Gastrocnemius medialis (tissue), 4 donors: Measurements from ENCODE around the gene CES2. TPM values are rescaled to one million over a fixed set of nuclear protein-coding genes. Genes with fewer than 3 reads are reported as not detected.

Experiments
- ATAC-seq, 2 donors: fragments of 150-250 bp; one replicate each; pipeline ENCODE4 v1.9.1; 2016
- DNase-seq, 2 donors: peaks; one replicate each; pipeline ENCODE4 v3.0.0-alpha.2; 2019
- H3K27ac ChIP-seq, 4 donors: fragments of 200-600 bp; sonication (generic); 1 replicate in 1 of 4; 2 replicates in 3 of 4; pipeline ENCODE4 v1.5.1; 2016 to 2018; ENCODE audit warnings: mild to moderate bottlenecking in 2 of 4, moderate library complexity in 1 of 4
- H3K27me3 ChIP-seq, 3 donors: fragments of 200-600 bp; sonication (generic) in 2 of 3; 1 replicate in 1 of 3; 2 replicates in 2 of 3; pipeline versions ENCODE4 v1.5.1 to v1.6.0; 2016 to 2019; ENCODE audit warnings: mild to moderate bottlenecking in 1 of 3, moderate library complexity in 1 of 3
- H3K36me3 ChIP-seq, 2 donors: fragments of 200-600 bp; sonication (generic) in 1 of 2; one replicate each; pipeline ENCODE4 v1.5.1; 2017 to 2018
- H3K4me1 ChIP-seq, 2 donors: fragments of 200-600 bp; sonication (generic) in 1 of 2; one replicate each; pipeline ENCODE4 v1.5.1; 2016 to 2017; ENCODE audit warnings: mild to moderate bottlenecking in 2 of 2
- H3K4me3 ChIP-seq, 4 donors: fragments of 200-600 bp; sonication (generic) in 3 of 4; 1 replicate in 1 of 4; 2 replicates in 3 of 4; pipeline ENCODE4 v1.5.1; 2016 to 2019; ENCODE audit warnings: mild to moderate bottlenecking in 2 of 4
- H3K9me3 ChIP-seq, 3 donors: fragments of 200-600 bp; sonication (generic) in 2 of 3; 1 replicate in 1 of 3; 2 replicates in 2 of 3; pipeline ENCODE4 v1.5.1; 2016 to 2019
- POLR2A ChIP-seq, 2 donors: fragments of 450-650 bp; IDR thresholded peaks; one replicate each; pipeline ENCODE4 v1.6.1; 2017; ENCODE audit warnings: antibody characterized with exemption in 2 of 2, mild to moderate bottlenecking in 2 of 2, moderate library complexity in 2 of 2
- in situ Hi-C, 4 donors: fragments of 200-750 bp; cut with MboI; loops; one replicate each; pipeline versions ENCODE4 v1.15.0 to v1.8.0; 2017; ENCODE audit warnings: low sequenced_read_pairs in 4 of 4
- intact Hi-C: fragments of 100-400 bp; cut with DNase I; formaldehyde crosslinking; loops from one replicate; pipeline ENCODE4 v1.15.1; 2023; ENCODE audit warnings: low total_unique reads
- total RNA-seq, 4 donors: library from RNA; depleted of rRNA; stranded (reverse); fragments of >200 nt; gene quantifications; one replicate each; pipeline versions ENCODE4 v1.1.0 to v1.2.3, GENCODE V29; 2016
- TF ChIP-seq, protein P1 (sequence below), 5 experiments: fragments of 450-650 bp in 3 of 5; fragments of 200-600 bp in 2 of 5; sonication (generic) in 2 of 5; IDR thresholded peaks in 4 of 5; conservative IDR thresholded peaks in 1 of 5; 1 replicate in 4 of 5; 2 replicates in 1 of 5; pipeline ENCODE4 v1.5.1; 2016 to 2019; ENCODE audit warnings: antibody characterized with exemption in 5 of 5, mild to moderate bottlenecking in 3 of 5, moderate library complexity in 3 of 5

CES2 gene
- total RNA-seq, 4 donors from 2014 or later = 25.6 to 48.2 (median 37.7) TPM

DNA sequence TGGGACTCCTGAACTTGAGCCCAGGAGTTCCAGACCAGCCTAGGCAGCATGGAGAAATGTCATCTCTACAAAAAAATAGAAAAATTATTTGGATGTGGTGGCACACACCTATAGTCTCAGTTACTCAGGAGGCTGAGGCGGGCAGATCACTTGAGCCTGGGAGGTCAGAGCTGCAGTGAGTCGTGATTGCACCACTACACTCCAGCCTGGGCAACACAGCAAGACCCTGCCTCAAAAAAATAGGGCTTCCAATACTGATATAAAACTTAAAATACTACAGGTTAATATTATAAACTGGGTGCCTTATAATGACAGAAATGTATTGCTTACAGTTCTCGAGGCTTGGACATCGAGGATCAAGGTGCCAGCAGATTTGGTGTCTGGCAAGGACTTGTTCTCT lies 10.6 kb downstream of the CES2 start:
- Histone ChIP-seq H3K27ac (peak overlapping the region in 3 of 4 donors; percentile 7 to 97 (median 22)), H3K36me3 (peaks cover 0 to 31% of the 10 kb centered on the region in 2 donors), H3K4me1 (peaks cover 15 to 22% of the 10 kb centered on the region in 2 donors), H3K27me3 (no peaks in the 10 kb centered on the region), H3K9me3 (no peaks in the 10 kb centered on the region), H3K4me3 (no peak overlapping the region)
- TF ChIP-seq, protein P1, sequence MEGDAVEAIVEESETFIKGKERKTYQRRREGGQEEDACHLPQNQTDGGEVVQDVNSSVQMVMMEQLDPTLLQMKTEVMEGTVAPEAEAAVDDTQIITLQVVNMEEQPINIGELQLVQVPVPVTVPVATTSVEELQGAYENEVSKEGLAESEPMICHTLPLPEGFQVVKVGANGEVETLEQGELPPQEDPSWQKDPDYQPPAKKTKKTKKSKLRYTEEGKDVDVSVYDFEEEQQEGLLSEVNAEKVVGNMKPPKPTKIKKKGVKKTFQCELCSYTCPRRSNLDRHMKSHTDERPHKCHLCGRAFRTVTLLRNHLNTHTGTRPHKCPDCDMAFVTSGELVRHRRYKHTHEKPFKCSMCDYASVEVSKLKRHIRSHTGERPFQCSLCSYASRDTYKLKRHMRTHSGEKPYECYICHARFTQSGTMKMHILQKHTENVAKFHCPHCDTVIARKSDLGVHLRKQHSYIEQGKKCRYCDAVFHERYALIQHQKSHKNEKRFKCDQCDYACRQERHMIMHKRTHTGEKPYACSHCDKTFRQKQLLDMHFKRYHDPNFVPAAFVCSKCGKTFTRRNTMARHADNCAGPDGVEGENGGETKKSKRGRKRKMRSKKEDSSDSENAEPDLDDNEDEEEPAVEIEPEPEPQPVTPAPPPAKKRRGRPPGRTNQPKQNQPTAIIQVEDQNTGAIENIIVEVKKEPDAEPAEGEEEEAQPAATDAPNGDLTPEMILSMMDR (IDR thresholded peaks at IDR 0.05 in 4 of 5, conservative IDR thresholded peaks at IDR 0.05 in 1 of 5) = no peak
- no peak for TF ChIP-seq POLR2A (IDR thresholded peaks at IDR 0.05)
- intact Hi-C loops (loop anchor here (2.0 kb wide), 1 partner anchor 209 kb away; no protein-coding TSS in a partner anchor), in situ Hi-C loops (no loop called here)
- no peak for ATAC-seq
- no peak for DNase-seq

DNA sequence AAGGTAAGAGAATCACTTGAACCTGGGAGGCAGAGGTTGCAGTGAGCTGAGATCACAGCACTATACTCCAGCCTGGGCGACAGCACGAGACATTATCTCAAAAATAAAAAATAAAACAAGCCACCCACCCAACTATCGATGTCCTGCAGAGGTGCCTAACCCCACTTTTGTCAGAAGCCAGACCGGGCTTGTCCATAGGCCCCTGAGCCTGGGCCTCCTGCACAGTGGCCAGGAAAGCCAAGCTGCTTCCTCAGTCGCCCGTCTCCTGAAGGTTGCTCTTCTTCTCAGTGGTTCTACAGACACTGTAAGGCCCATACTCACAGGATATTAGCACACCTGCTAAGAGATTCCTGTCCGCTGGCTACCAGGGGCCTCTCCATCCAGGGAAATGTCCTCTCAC lies 11.2 kb downstream of the CES2 start:
- H3K27me3 ChIP-seq = no peaks in the 10 kb centered on the region
- H3K4me3 ChIP-seq = no peak overlapping the region
- peaks cover 0 to 25% of the 10 kb centered on the region in 2 donors for H3K36me3 ChIP-seq
- DNase-seq (no peak), ATAC-seq (no peak)
- TF ChIP-seq, protein P1 (IDR thresholded peaks at IDR 0.05 in 4 of 5, conservative IDR thresholded peaks at IDR 0.05 in 1 of 5) = no peak
- no peak for TF ChIP-seq POLR2A (IDR thresholded peaks at IDR 0.05)
- in situ Hi-C loops (no loop called here), intact Hi-C loops (loop anchor here (2.0 kb wide), 1 partner anchor 208 kb away; no protein-coding TSS in a partner anchor)
- peak overlapping the region; percentile 97 to 99 (median 97) for H3K27ac ChIP-seq
- H3K9me3 ChIP-seq = no peaks in the 10 kb centered on the region
- peaks cover 15 to 28% of the 10 kb centered on the region in 2 donors for H3K4me1 ChIP-seq

GRCh38 chr16:66946974-66947301 lies 11.6 kb downstream of the CES2 start:
- no peaks in the 10 kb centered on the region for H3K27me3 ChIP-seq
- in situ Hi-C loops = no loop called here
- peaks cover 0 to 21% of the 10 kb centered on the region in 2 donors for H3K36me3 ChIP-seq
- H3K27ac ChIP-seq = peak overlapping the region; percentile 97 to 99 (median 97)
- ATAC-seq (no peak), DNase-seq (no peak)
- intact Hi-C loops = loop anchor here (2.0 kb wide), 1 partner anchor 208 kb away; no protein-coding TSS in a partner anchor
- no peaks in the 10 kb centered on the region for H3K9me3 ChIP-seq
- no peak for TF ChIP-seq POLR2A (IDR thresholded peaks at IDR 0.05)
- TF ChIP-seq, protein P1 (IDR thresholded peaks at IDR 0.05 in 4 of 5, conservative IDR thresholded peaks at IDR 0.05 in 1 of 5) = no peak
- peaks cover 16 to 29% of the 10 kb centered on the region in 2 donors for H3K4me1 ChIP-seq
- peak overlapping the region in 1 of 4 donors; percentile 83 for H3K4me3 ChIP-seq

- ATAC-seq (peak; percentile 62 to 64), DNase-seq (peak; percentile 68 to 86)
- TF ChIP-seq, protein P1 (IDR thresholded peaks at IDR 0.05 in 4 of 5, conservative IDR thresholded peaks at IDR 0.05 in 1 of 5) = peak; percentile 83 to 96 (median 93)
- peak; percentile 87 to 90 for TF ChIP-seq POLR2A (IDR thresholded peaks at IDR 0.05)
- H3K4me3 ChIP-seq = peak overlapping the region; percentile 74 to 90 (median 82)
- intact Hi-C loops (loop anchor here (2.0 kb wide), 1 partner anchor 207 kb away; no protein-coding TSS in a partner anchor), in situ Hi-C loops (no loop called here)
- peak overlapping the region; percentile 97 to 99 (median 97) for H3K27ac ChIP-seq
- H3K36me3 ChIP-seq = peaks cover 0 to 15% of the 10 kb centered on the region in 2 donors
- peaks cover 21 to 35% of the 10 kb centered on the region in 2 donors for H3K4me1 ChIP-seq
- H3K27me3 ChIP-seq = no peaks in the 10 kb centered on the region
- H3K9me3 ChIP-seq = no peaks in the 10 kb centered on the region
Observed at GRCh38 chr16:66947302-66948065, 12.2 kb downstream of the CES2 start.
